Prostate gland (tissue), 2 donors: Measurements from ENCODE around the gene IGF2. TPM values are rescaled to one million over a fixed set of nuclear protein-coding genes. Genes with fewer than 3 reads are reported as not detected.

Source experiments
- DNase-seq: peaks from one replicate; pipeline ENCODE4 v3.0.0-alpha.2; 2019; ENCODE audit warnings: low spot score
- H3K27ac ChIP-seq, 2 donors: fragments of 200-600 bp; sonication (generic); 2 replicates each; pipeline ENCODE4 v1.5.1; 2017 to 2019
- H3K27me3 ChIP-seq: fragments of 200-600 bp; sonication (generic); replicated peaks from 2 replicates; pipeline ENCODE4 v1.5.1; 2019; ENCODE audit not compliant: insufficient read depth
- H3K36me3 ChIP-seq, 2 donors: fragments of 200-600 bp; sonication (generic); 1 replicate in 1 of 2; 2 replicates in 1 of 2; pipeline versions ENCODE4 v1.5.1 to v1.8.1; 2017 to 2019
- H3K4me1 ChIP-seq: fragments of 200-600 bp; sonication (generic); replicated peaks from 2 replicates; pipeline ENCODE4 v1.5.1; 2019
- H3K4me3 ChIP-seq, 2 donors: fragments of 200-600 bp; sonication (generic); 2 replicates each; pipeline ENCODE4 v1.5.1; 2017 to 2019
- H3K9me3 ChIP-seq: fragments of 200-600 bp; sonication (generic); 2 replicates; pipeline ENCODE4 v1.5.1; 2017
- POLR2A ChIP-seq: fragments of 450-650 bp; IDR thresholded peaks from one replicate; pipeline ENCODE4 v1.6.1; 2016; ENCODE audit warnings: antibody characterized with exemption, mild to moderate bottlenecking
- POLR2AphosphoS5 ChIP-seq: sonication (generic); formaldehyde crosslinking; IDR thresholded peaks from one replicate; pipeline ENCODE4 v1.6.1; 2017; ENCODE audit warnings: antibody characterized with exemption
- WGBS: methylation state at CpG from one replicate; pipeline ENCODE4 v1.1.5; 2018; 5-methylcytosine and 5-hydroxymethylcytosine counted together
- intact Hi-C: fragments of 100-400 bp; cut with DNase I; formaldehyde crosslinking; loops from one replicate; pipeline ENCODE4 v1.14.2; 2022
- total RNA-seq, 2 donors: library from RNA; depleted of rRNA; stranded (reverse); fragments of >200 nt; gene quantifications; one replicate each; pipeline ENCODE4 v1.1.0, GENCODE V29; 2016
- TF ChIP-seq, protein P1 (sequence below), 4 experiments: fragments of 200-600 bp in 2 of 4; fragments of 450-650 bp in 2 of 4; sonication (generic) in 2 of 4; IDR thresholded peaks; 1 replicate in 3 of 4; 2 replicates in 1 of 4; pipeline ENCODE4 v1.5.1; 2016 to 2019; ENCODE audit warnings: antibody characterized with exemption in 4 of 4, mild to moderate bottlenecking in 2 of 4, moderate library complexity in 2 of 4

Gene IGF2
- total RNA-seq, 2 donors from 2014 or later = 4.1 to 80.7 TPM

DNA sequence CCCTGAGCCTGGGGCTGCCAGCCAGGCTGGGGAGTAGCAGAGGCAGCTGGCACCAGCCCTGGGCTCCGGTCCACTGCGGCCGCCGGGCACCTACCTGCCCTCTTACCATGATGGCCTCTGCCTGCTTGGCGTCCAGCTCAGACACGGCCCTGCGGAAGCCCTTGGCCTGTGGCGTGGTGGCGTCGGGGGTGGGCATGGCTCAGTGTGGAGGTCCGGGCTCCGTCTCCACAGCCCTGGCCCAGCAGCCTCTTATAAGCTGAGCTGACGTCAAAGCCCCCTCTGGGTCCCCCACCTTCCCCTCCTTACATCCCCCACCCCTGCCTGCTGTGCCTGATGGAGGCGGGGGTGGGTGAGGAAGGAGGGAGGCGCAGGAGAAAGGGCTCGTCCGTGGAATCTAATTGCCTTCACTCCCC is 32.4 kb upstream of the IGF2 start, which contains the start of gene TH:
TSS of gene TH (minus strand) at position 225 of the 413 bp plus-strand sequence. CDS start at position 196, 29 bp downstream.
- H3K4me3 ChIP-seq = no peak within 1 kb of the TSS
- no peak for DNase-seq
- TF ChIP-seq, protein P1, sequence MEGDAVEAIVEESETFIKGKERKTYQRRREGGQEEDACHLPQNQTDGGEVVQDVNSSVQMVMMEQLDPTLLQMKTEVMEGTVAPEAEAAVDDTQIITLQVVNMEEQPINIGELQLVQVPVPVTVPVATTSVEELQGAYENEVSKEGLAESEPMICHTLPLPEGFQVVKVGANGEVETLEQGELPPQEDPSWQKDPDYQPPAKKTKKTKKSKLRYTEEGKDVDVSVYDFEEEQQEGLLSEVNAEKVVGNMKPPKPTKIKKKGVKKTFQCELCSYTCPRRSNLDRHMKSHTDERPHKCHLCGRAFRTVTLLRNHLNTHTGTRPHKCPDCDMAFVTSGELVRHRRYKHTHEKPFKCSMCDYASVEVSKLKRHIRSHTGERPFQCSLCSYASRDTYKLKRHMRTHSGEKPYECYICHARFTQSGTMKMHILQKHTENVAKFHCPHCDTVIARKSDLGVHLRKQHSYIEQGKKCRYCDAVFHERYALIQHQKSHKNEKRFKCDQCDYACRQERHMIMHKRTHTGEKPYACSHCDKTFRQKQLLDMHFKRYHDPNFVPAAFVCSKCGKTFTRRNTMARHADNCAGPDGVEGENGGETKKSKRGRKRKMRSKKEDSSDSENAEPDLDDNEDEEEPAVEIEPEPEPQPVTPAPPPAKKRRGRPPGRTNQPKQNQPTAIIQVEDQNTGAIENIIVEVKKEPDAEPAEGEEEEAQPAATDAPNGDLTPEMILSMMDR (IDR thresholded peaks at IDR 0.05) = no peak
- TF ChIP-seq POLR2A (no peak), POLR2AphosphoS5 (no peak)
- no peaks in the 10 kb centered on the region for H3K36me3 ChIP-seq
- intact Hi-C loops = no loop called here
- H3K4me1 ChIP-seq = no peaks in the 10 kb centered on the region
- H3K27ac ChIP-seq = no peak within 1 kb of the TSS
- 75% methylated on average over 17 of the region's 17 CpGs for WGBS
- H3K9me3 ChIP-seq = no peaks in the 10 kb centered on the region
- no peaks in the 10 kb centered on the region for H3K27me3 ChIP-seq

DNA sequence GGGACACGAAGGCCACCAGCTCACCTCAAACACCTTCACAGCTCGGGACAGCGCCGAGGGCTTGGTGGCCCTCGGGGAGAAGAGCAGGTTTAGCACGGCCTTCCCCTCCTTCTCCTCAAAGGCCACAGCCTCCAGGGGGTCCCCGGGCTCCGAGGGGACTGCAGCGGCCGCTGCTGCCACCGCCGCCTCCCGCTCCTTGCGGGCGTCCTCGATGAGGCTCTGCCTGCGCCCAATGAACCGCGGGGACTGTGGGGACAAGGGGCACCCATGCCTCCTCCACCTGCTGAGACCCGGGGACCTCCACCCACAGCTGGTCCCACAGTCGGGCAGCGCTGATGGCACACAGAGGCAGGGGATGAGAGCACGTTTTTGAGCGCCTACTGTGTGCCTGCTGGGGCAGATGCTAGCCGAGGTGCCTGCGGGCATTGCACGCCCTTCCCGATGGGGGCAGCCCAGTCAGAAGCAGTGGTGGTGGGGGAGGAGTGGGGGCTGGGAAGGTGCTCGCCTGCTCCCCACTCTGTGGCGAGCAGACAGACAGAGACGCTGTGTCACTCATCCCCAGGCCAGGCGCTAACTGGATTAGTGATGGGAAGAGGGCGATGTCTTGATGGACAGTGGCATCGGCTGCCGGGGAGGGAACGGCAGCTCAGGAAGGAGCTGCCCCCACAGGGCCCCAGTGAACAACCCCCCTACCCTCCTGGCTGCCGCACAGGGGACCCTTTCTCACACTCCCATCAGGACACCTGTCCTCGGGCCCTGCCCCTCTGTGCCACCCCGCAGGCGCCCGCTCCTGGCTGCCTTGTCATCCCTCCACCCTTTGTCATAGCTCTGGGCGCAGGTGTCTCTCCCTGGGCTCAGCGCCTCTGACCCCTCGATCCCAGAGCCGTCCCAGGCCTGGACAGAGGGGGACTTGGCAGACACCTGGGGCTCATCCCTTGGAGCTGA is 30.7 kb upstream of the IGF2 start:
- H3K36me3 ChIP-seq = no peaks in the 10 kb centered on the region
- no peaks in the 10 kb centered on the region for H3K9me3 ChIP-seq
- H3K4me3 ChIP-seq = no peak overlapping the region
- H3K27ac ChIP-seq = no peak overlapping the region
- no peak for DNase-seq
- no peaks in the 10 kb centered on the region for H3K27me3 ChIP-seq
- H3K4me1 ChIP-seq = no peaks in the 10 kb centered on the region
- no peak for TF ChIP-seq POLR2A
- TF ChIP-seq, protein P1 (IDR thresholded peaks at IDR 0.05) = no peak
- no peak for TF ChIP-seq POLR2AphosphoS5
- WGBS = 76% methylated on average over 45 of the region's 45 CpGs
- intact Hi-C loops = no loop called here

DNA sequence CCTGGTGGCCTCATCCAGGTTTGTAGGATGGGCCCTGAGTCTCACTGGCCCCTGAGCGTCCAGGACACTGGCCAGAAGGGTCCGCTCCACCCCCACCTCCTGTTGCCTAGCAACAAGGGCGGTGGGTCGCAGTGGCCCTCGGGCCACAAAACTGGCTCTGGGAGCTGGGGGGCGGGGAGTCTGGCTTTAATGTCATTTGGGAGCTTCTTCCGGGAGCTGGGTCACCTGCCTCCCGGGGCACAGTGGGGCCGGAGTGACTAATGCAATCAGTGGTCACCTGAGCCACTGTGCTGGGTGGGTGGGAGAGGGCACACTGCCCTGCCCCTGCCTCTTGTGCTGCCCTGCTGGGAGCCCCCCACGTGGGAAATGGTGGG is 29.8 kb upstream of the IGF2 start:
- H3K4me3 ChIP-seq = no peak overlapping the region
- H3K27ac ChIP-seq = no peak overlapping the region
- intact Hi-C loops = no loop called here
- no peak for DNase-seq
- no peaks in the 10 kb centered on the region for H3K9me3 ChIP-seq
- H3K27me3 ChIP-seq = no peaks in the 10 kb centered on the region
- H3K36me3 ChIP-seq = no peaks in the 10 kb centered on the region
- 62% methylated on average over 10 of the region's 10 CpGs for WGBS
- no peaks in the 10 kb centered on the region for H3K4me1 ChIP-seq
- TF ChIP-seq, protein P1 (IDR thresholded peaks at IDR 0.05) = no peak
- TF ChIP-seq POLR2AphosphoS5 = no peak
- TF ChIP-seq POLR2A = no peak

DNA sequence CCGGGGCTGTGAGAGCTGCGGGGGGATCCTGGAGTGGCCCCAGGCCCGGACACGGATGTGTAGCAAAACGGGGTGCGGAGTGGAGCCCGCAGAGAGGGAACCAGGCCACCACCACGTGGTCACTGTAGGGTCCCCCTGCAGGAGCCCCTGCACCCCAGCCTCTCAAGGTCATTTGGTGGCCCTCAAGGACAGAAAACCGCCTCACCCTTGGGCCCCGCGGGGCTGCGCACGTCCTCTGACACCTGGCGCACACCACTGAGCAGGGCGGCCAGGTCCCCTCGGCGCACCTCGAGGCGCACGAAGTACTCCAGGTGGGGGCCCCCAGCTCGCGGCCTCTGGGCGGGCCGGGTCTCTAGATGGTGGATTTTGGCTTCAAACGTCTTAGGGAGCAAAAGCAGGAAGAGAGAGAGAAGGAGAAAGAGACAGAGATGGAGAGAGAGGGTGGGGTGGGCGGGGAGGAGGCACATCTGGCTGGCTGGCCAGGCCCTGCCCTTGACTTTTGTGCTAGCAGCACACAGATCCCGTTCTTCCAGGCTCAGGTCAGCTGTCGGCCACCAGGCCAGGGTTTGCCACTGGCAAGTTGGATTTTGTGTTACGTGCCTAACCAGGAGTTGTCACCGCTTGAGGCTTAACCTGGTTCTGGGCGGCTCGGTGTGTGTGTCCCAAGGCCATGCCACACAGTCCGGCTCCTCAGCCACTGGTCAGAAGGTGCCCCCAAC is 29.3 kb upstream of the IGF2 start:
- no peaks in the 10 kb centered on the region for H3K9me3 ChIP-seq
- H3K27ac ChIP-seq = no peak overlapping the region
- no peak overlapping the region for H3K4me3 ChIP-seq
- no peaks in the 10 kb centered on the region for H3K36me3 ChIP-seq
- H3K4me1 ChIP-seq = no peaks in the 10 kb centered on the region
- no peak for DNase-seq
- TF ChIP-seq POLR2AphosphoS5 (no peak), POLR2A (no peak)
- TF ChIP-seq, protein P1 (IDR thresholded peaks at IDR 0.05) = no peak
- intact Hi-C loops = no loop called here
- H3K27me3 ChIP-seq = no peaks in the 10 kb centered on the region
- whole genome bisulfite sequencing = 80% methylated on average over 16 of the region's 33 CpGs
